Measurements from ENCODE around the gene PRSS57.
"Not testable (repeated sequence)": the region's sequence is repeated elsewhere in the genome, so short reads cannot be mapped to it uniquely, and the experiment has no call there.

- TF ChIP-seq, protein P1, sequence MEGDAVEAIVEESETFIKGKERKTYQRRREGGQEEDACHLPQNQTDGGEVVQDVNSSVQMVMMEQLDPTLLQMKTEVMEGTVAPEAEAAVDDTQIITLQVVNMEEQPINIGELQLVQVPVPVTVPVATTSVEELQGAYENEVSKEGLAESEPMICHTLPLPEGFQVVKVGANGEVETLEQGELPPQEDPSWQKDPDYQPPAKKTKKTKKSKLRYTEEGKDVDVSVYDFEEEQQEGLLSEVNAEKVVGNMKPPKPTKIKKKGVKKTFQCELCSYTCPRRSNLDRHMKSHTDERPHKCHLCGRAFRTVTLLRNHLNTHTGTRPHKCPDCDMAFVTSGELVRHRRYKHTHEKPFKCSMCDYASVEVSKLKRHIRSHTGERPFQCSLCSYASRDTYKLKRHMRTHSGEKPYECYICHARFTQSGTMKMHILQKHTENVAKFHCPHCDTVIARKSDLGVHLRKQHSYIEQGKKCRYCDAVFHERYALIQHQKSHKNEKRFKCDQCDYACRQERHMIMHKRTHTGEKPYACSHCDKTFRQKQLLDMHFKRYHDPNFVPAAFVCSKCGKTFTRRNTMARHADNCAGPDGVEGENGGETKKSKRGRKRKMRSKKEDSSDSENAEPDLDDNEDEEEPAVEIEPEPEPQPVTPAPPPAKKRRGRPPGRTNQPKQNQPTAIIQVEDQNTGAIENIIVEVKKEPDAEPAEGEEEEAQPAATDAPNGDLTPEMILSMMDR (IDR thresholded peaks at IDR 0.05; ENCODE audit: low read depth, low read length), result not testable (repeated sequence)
- TF ChIP-seq EZH2phosphoT487 (IDR thresholded peaks at IDR 0.05; ENCODE audit: low read depth), result not testable (repeated sequence)
These were observed 28.2 kb downstream of the PRSS57 start for GRCh38 chr19:666985-667573.

Measured in OCI-LY3 (cell line).